PC-3 (cell line): Measurements from ENCODE around the gene RNF166.

Source experiments
- EZH2 ChIP-seq: fragments of 300-600 bp; sonication (generic); IDR thresholded peaks from one replicate; pipeline ENCODE4 v1.6.1; 2017; ENCODE audit warnings: antibody characterized with exemption, mild to moderate bottlenecking, low read length; ENCODE audit not compliant: unreplicated experiment
- TF ChIP-seq, protein P1 (sequence below): fragments of 300-600 bp; sonication (generic); conservative IDR thresholded peaks from 2 replicates; pipeline ENCODE4 v1.5.1; 2017; ENCODE audit warnings: antibody characterized with exemption, low read depth, mild to moderate bottlenecking, low read length

DNA sequence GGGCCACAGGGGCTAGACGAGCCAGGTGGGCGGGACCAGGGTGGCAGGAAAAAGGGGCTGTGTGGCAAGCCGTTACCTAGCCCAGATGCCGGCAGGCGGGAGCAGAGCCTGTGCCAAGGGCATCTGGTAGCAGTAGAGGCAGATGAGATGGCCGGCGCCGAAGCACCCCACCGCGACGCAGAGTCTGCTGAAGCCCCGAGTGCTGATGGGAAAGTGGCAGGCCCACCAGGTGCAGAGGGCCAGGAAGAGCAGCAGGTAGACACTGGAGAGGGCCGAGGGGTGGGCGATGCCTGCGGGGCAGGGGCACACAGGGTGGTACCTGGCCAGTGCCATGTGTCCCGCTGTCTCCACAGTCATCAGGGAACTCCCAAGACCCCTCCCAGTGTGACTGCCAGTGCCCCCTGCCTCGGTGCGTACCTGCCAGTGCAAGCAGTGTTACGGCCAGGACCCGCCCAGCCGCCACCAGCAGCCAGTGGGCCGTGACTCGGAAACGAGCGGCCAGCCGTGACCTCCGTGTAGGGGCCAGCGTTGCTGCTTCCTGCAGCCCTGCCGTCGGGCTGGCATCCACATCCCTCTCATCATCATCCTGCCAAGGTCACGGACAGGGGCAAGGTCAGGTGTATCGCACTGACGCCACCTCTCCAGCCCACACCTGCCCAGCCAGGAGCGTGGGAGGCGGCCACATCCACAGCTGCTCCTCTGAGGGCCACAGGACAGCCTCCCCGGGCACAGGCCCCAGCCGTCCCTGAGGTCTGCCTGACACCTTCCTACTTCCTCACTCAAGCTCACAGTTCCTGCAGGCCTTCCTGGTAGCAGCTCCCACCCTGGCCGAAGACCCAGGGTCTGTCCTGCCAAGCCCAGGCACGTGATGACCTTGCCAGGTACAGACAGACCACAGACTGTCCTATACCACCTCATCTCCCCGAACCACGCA, 32.2 kb upstream of the RNF166 start:
- TF ChIP-seq, protein P1, sequence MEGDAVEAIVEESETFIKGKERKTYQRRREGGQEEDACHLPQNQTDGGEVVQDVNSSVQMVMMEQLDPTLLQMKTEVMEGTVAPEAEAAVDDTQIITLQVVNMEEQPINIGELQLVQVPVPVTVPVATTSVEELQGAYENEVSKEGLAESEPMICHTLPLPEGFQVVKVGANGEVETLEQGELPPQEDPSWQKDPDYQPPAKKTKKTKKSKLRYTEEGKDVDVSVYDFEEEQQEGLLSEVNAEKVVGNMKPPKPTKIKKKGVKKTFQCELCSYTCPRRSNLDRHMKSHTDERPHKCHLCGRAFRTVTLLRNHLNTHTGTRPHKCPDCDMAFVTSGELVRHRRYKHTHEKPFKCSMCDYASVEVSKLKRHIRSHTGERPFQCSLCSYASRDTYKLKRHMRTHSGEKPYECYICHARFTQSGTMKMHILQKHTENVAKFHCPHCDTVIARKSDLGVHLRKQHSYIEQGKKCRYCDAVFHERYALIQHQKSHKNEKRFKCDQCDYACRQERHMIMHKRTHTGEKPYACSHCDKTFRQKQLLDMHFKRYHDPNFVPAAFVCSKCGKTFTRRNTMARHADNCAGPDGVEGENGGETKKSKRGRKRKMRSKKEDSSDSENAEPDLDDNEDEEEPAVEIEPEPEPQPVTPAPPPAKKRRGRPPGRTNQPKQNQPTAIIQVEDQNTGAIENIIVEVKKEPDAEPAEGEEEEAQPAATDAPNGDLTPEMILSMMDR, result no peak
- TF ChIP-seq EZH2, result no peak
